ENCODE results near the gene VEGFA.

The VEGFA gene

GRCh38 chr6:43785220-43785752, 15.3 kb downstream of the VEGFA start:
- DNase-seq (ENCODE audit: low spot score) = no peak

- no peak for DNase-seq (ENCODE audit: low spot score)
Measured at GRCh38 chr6:43785904-43786303, 15.9 kb downstream of the VEGFA start.

GRCh38 chr6:43786664-43787329, 16.8 kb downstream of the VEGFA start:
- DNase-seq (ENCODE audit: low spot score) = no peak

GRCh38 chr6:43788301-43788700, 18.3 kb downstream of the VEGFA start:
- no peak for DNase-seq (ENCODE audit: low spot score)

- no peak for DNase-seq (ENCODE audit: low spot score)
Measured at GRCh38 chr6:43789447-43789846, 19.4 kb downstream of the VEGFA start.

GRCh38 chr6:43790031-43790430, 20.0 kb downstream of the VEGFA start:
- DNase-seq (ENCODE audit: low spot score) = no peak

- DNase-seq (ENCODE audit: low spot score) = no peak
Measured at GRCh38 chr6:43791745-43792422, 21.9 kb downstream of the VEGFA start.

GRCh38 chr6:43793154-43793874, 23.3 kb downstream of the VEGFA start:
- no peak for DNase-seq (ENCODE audit: low spot score)

GRCh38 chr6:43793875-43794242, 23.8 kb downstream of the VEGFA start:
- no peak for DNase-seq (ENCODE audit: low spot score)

GRCh38 chr6:43795421-43795820, 25.4 kb downstream of the VEGFA start:
- DNase-seq (ENCODE audit: low spot score) = no peak

- DNase-seq (ENCODE audit: low spot score) = no peak
Measured at GRCh38 chr6:43796168-43796567, 26.2 kb downstream of the VEGFA start.

GRCh38 chr6:43796903-43797890, 27.2 kb downstream of the VEGFA start:
- no peak for DNase-seq (ENCODE audit: low spot score)

- DNase-seq (ENCODE audit: low spot score) = no peak
Measured at GRCh38 chr6:43797919-43798318, 27.9 kb downstream of the VEGFA start.

- peak; percentile 44 for DNase-seq (ENCODE audit: low spot score)
Measured at GRCh38 chr6:43798688-43799444, 28.9 kb downstream of the VEGFA start.

- no peak for DNase-seq (ENCODE audit: low spot score)
Measured at GRCh38 chr6:43799551-43800297, 29.7 kb downstream of the VEGFA start.

GRCh38 chr6:43800298-43800623, 30.2 kb downstream of the VEGFA start:
- no peak for DNase-seq (ENCODE audit: low spot score)

- DNase-seq (ENCODE audit: low spot score) = no peak
Measured at GRCh38 chr6:43800746-43801494, 30.9 kb downstream of the VEGFA start.

GRCh38 chr6:43801495-43802181, 31.6 kb downstream of the VEGFA start:
- no peak for DNase-seq (ENCODE audit: low spot score)

Data from iPS-NIHi11 (cell line).